Fibroblast of skin of back (primary cell): ENCODE results near the gene MARS1. TPM values are rescaled to one million over a fixed set of nuclear protein-coding genes. Genes with fewer than 3 reads are reported as not detected.
"Not testable (repeated sequence)": the region's sequence is repeated elsewhere in the genome, so short reads cannot be mapped to it uniquely, and the experiment has no call there.

Experiments
- DNase-seq: peaks from one replicate; pipeline ENCODE4 v3.0.0-alpha.2; 2013
- polyA plus RNA-seq, 2 experiments: library from polyadenylated mRNA; unstranded; fragments of 120-200 nt; gene quantifications; one replicate each; pipeline ENCODE4 v1.2.1, GENCODE V29; 2013; ENCODE audit not compliant: insufficient read length in 2 of 2

Gene MARS1
- 343 TPM for polyA plus RNA-seq (2013, experiment 1 of 2; ENCODE audit: insufficient read length)
- 166 TPM for polyA plus RNA-seq (2013, experiment 2 of 2; ENCODE audit: insufficient read length)

- DNase-seq, result peak; percentile 98
Measured at GRCh38 chr12:57487597-57488401, at the start of gene MARS1. TSS of gene MARS1 (plus strand) at chr12:57488068. CDS start at chr12:57488091, 23 bp downstream.

- no peak for DNase-seq
Measured at GRCh38 chr12:57438400-57438799, 49.5 kb upstream of the MARS1 start.

- no peak for DNase-seq
Measured at GRCh38 chr12:57439762-57440266, 48.1 kb upstream of the MARS1 start.

- not testable (repeated sequence) for DNase-seq
Measured at GRCh38 chr12:57441393-57441792, 46.5 kb upstream of the MARS1 start.

- peak; percentile 16 for DNase-seq
Measured at GRCh38 chr12:57441846-57442427, 45.9 kb upstream of the MARS1 start.

GRCh38 chr12:57444337-57444736 is 43.5 kb upstream of the MARS1 start:
- DNase-seq, result not testable (repeated sequence)

GRCh38 chr12:57444744-57445143 is 43.1 kb upstream of the MARS1 start:
- DNase-seq, result no peak

GRCh38 chr12:57446292-57446960 is 41.4 kb upstream of the MARS1 start:
- no peak for DNase-seq

- no peak for DNase-seq
Measured at GRCh38 chr12:57448669-57449068, 39.2 kb upstream of the MARS1 start.

- no peak for DNase-seq
Measured at GRCh38 chr12:57449375-57449774, 38.5 kb upstream of the MARS1 start.

- DNase-seq, result no peak
Measured at GRCh38 chr12:57450057-57450456, 37.8 kb upstream of the MARS1 start.

- DNase-seq, result no peak
Measured at GRCh38 chr12:57451233-57451778, 36.6 kb upstream of the MARS1 start.

- peak; percentile 90 for DNase-seq
Measured at GRCh38 chr12:57452181-57452936, 35.5 kb upstream of the MARS1 start.

- peak; percentile 79 for DNase-seq
Measured at GRCh38 chr12:57452937-57453509, 34.8 kb upstream of the MARS1 start.

- DNase-seq, result no peak
Measured at GRCh38 chr12:57454213-57454565, 33.7 kb upstream of the MARS1 start.

- peak; percentile 92 for DNase-seq
Measured at GRCh38 chr12:57454566-57455373, 33.1 kb upstream of the MARS1 start, which contains the start of gene INHBE. TSS of gene INHBE (plus strand) at chr12:57455307. CDS start at chr12:57455537, 230 bp downstream.

- DNase-seq, result no peak
Measured at GRCh38 chr12:57455374-57456144, 32.3 kb upstream of the MARS1 start.

GRCh38 chr12:57456145-57456700 is 31.6 kb upstream of the MARS1 start:
- peak; percentile 64 for DNase-seq

- no peak for DNase-seq
Measured at GRCh38 chr12:57456737-57457490, 31.0 kb upstream of the MARS1 start.
